ENCODE measurements around the gene SPNS3.

Gene SPNS3

DNA sequence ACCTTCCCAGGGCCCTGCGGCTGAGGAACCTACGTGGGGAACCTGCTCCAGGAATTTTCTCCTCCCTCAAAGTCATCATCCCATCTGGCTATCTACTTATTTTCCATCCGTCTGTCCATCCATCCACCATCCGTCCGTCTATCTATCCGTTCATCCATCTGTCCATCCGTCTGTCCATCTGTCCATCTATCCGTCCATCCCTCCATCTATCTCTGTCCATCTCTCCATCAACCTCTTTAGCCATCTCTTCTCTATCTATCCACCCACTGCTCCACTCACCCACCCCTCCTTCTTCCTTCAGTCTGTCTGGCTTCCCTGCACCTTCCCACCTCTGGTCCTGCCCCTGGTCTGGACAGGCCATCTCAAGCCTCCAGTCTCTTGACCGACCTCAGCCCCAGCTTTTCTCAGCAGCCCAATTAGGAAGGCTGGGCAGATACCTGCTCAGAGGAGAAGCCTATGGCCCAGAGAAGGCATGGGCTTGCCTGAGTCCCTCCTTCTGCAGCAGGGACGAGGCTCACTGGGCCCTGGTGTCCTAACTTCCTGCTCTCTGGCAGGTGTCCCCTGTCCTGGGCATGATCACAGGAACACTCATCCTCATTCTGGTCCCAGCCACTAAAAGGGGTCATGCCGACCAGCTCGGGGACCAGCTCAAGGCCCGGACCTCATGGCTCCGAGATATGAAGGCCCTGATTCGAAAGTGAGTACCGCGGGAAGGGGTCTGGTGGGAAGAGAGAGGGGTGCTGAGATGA is 98.4 kb downstream of the SPNS3 start:
- DNase-seq, result no peak

DNA sequence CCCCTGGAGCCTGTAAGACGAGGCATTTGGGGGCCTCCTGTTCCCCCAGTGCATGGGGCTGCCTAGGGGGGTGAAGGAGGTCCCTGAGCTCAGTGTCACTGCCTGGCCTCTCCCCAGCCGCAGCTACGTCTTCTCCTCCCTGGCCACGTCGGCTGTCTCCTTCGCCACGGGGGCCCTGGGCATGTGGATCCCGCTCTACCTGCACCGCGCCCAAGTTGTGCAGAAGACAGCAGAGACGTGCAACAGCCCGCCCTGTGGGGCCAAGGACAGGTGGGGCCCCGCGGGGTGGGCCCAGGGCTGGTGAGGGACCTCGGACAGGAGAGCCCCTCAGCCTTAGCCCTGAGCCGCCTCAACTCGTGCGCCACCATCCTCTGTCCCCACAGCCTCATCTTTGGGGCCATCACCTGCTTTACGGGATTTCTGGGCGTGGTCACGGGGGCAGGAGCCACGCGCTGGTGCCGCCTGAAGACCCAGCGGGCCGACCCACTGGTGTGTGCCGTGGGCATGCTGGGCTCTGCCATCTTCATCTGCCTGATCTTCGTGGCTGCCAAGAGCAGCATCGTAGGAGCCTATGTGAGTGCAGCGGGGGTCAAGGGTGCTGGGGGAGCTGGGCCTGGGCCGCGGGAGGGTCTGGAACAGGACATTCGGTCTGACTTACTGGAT is 99.3 kb downstream of the SPNS3 start:
- DNase-seq, result no peak

DNA sequence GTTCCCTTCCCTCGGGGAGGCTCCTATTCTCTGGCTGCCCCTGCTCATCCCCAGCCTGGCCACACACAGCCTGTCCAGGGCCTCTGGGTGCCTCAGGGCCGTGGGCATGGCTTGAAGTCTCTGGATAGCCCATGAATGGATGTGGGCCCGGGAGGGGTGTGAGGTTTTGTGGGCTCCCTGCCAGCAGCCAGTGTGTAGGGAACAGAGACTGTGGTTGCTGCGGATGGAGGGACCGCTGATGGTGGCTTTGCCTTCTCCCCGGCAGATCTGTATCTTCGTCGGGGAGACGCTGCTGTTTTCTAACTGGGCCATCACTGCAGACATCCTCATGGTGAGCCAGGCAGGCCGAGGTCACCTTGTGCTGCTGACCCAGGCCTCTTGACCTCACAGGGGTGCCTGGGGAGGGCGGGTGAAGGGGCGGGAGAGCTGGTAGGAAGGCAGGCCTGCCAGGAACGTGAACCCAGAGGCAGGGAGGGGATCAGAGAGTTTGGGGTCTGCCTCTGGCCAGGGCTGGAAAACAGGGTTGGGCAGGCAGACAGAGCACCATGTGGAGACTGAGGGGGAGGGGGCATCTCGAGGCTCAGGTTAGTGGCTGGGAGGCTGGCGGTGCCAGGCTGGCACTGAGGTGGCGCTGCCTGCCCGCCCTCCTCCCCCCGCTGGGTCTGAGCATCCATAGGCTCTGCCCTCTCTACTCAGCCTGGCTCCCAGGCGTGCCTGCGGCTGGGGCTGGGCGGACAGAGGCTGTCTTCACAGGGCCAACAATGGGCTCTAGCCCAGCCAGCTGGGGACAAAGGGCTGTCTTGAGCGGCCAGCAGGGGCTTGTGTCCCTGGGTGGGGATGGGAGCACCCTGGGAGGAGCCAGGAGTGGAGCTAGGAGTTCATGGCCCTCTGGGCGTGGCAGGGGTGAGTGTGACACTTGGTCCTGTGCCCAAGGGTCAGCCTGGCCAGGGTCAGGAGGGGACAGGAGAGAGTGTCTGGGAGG is 100.1 kb downstream of the SPNS3 start:
- no peak for DNase-seq

DNA sequence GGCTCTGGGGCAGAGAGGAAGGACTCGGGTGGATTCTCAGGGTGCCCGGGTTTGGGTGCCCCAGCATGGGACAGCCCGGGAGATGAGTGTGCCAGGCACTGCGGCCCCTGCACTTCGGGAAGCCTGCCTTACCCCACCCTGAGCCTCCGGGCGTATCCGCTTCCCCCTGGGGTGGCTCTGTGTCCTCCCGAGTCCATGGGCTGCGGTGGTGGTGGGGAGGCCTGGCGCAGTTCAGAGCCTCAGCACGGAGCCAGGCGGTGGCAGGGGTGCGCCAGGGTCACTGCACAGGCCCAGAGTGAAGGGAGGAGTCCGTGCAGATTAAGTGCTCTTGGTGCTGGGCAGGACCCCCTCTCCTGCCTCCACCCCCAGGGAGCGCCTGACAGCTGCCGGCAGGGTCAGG is 100.8 kb downstream of the SPNS3 start:
- no peak for DNase-seq

DNA sequence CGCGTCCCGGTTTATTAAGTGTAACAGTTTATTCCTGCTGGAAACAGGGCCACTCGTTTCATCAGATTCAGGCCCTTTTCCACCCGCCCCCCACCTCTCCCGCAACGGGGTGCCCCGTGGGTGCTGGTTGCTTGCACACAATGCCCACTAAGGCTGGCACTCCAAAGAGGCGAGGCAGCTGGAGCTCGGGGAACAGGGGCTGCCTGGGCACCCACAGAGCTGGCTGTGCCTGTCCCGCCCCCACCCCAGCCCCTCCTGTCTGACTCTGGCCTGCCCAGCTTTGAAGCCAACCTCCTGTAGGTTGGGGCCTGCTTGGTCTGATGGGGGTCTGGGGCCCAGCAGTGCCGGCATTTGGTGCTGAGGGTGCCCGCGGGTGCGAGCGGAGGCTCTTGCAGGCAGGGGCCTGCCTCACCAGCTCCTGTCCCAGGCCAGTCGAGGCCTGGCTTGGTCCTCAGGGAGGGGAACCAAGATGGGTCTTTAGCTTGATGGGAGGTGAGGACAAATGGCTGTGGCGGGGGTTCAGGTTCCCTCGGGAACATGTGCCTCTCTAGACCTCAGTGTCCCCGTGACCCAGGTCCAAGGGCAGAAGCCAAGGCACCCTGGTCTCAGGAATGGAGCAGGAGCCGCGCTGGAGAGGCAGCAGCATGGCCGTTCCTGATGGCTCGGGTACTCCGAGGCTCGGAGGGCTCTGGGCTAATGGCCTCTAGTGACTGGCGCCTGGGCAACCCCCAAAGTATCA is 101.4 kb downstream of the SPNS3 start:
- no peak for DNase-seq

DNA sequence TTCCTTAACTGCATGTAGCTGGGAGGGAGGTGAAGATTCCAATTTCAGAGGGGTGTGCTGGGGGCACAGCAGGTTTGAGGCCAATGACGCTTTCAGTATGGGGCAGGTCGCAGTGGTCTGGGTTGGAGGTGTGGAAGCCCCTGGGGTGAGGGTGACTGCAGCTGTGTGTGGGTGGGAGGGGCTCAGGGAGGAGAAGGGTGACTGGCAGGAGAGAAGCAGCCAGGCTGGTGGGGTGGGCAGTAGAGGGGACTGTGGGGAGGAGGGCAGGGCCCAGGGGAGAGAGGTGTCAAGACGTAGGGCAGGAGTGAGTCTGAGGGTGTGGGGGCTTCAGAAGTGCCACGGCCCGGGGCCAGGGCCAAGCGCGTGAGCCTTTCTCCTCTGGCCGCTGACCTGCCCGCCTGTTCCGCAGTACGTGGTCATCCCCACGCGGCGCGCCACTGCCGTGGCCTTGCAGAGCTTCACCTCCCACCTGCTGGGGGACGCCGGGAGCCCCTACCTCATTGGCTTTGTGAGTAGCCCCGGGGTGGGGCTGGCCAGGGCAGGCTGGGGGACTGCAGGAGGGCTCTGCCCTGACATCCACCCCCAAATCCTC is 102.0 kb downstream of the SPNS3 start:
- DNase-seq, result no peak

DNA sequence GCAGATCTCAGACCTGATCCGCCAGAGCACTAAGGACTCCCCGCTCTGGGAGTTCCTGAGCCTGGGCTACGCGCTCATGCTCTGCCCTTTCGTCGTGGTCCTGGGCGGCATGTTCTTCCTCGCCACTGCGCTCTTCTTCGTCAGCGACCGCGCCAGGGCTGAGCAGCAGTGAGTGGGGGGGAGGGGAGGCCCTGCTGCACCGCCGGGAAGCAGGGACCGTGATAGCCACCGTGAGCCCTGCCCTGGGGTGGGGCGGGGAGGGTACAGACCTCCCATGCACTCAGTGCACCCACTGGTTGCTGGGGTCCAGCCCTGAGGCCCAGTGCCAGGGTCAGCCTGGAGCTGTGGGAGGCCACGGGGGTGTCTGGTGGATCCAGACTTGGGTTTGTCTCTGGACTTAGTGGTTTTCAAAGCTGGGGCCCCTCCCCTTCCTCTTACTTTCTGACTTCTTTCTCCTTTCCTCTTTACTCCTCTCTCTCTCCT is 102.6 kb downstream of the SPNS3 start:
- DNase-seq, result no peak

DNA sequence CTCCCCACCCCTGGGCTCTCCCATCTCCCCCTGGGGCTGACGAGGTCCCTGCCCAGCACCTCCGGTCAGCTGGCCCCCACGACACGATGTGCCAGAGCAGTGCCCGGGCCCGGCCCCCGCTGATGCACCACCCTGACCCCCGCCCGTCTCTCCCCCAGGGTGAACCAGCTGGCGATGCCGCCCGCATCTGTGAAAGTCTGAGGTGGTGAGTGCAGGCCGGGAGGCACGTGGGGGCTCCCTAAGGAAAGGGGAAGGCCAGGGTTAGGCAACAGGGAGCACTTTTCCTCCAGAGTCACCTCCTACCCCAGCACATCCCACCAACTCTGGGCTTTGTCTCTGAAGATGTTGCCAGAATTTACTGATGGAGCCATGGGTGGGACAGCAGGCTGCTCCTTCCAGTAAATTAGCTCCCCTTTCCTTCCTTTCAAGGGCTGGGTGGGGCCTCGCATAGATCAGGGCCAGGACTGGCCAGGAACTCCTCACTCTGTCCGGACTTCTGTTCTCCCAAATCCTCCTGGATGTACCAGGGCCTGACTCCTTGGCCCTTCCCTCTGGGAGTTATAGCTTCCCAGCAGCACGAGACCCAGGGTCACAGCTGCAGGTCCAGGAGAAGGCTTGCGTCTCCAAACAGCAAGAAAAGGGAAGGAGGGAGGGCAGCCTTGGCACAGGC is 103.1 kb downstream of the SPNS3 start:
- DNase-seq, result no peak

All from stimulated activated CD4-positive, alpha-beta T cell treated with anti-CD3 and anti-CD28 coated beads, Interleukin-4, amount 100 ng/mL, for 4 hours (primary cell).